ENCODE results near the gene CGAS.
A peak's percentile ranks its signal among the peaks of the same experiment; 100 is the strongest.
"Not testable (repeated sequence)": the region's sequence is repeated elsewhere in the genome, so short reads cannot be mapped to it uniquely, and the experiment has no call there.

The CGAS gene

DNA sequence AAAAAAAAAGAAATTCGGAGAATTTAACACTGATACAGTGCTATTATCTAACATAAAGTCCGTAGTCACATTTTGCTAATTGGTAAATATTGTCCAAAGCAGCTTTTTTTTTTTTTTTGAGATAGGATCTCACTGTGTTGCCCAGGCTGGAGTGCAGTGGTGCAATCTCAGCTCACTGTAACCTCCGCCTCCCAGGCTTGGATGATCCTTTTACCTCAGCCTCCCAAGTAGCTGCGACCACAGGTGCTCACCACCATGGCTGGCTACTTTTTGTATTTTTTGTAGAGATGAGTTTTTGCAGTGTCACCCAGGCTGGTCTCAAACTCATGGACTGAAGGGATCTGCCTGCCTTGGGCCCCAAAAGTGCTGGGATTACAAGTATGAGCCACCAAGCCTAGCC is 25.3 kb upstream of the CGAS start:
- no peak overlapping the region for H3K4me3 ChIP-seq (ENCODE audit: low read depth, low read length)
- no peak for DNase-seq (ENCODE audit: low read depth)
- TF ChIP-seq POLR2A (IDR thresholded peaks at IDR 0.05; ENCODE audit: extremely low read depth, insufficient read length) (no peak), MYC (IDR thresholded peaks at IDR 0.05; ENCODE audit: low read depth, low read length) (no peak)
- TF ChIP-seq, protein P1, sequence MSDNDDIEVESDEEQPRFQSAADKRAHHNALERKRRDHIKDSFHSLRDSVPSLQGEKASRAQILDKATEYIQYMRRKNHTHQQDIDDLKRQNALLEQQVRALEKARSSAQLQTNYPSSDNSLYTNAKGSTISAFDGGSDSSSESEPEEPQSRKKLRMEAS (IDR thresholded peaks at IDR 0.05; ENCODE audit: low read depth, low read length) = no peak
- TF ChIP-seq, protein P2, sequence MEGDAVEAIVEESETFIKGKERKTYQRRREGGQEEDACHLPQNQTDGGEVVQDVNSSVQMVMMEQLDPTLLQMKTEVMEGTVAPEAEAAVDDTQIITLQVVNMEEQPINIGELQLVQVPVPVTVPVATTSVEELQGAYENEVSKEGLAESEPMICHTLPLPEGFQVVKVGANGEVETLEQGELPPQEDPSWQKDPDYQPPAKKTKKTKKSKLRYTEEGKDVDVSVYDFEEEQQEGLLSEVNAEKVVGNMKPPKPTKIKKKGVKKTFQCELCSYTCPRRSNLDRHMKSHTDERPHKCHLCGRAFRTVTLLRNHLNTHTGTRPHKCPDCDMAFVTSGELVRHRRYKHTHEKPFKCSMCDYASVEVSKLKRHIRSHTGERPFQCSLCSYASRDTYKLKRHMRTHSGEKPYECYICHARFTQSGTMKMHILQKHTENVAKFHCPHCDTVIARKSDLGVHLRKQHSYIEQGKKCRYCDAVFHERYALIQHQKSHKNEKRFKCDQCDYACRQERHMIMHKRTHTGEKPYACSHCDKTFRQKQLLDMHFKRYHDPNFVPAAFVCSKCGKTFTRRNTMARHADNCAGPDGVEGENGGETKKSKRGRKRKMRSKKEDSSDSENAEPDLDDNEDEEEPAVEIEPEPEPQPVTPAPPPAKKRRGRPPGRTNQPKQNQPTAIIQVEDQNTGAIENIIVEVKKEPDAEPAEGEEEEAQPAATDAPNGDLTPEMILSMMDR (IDR thresholded peaks at IDR 0.05; ENCODE audit: low read depth, low read length) = no peak

DNA sequence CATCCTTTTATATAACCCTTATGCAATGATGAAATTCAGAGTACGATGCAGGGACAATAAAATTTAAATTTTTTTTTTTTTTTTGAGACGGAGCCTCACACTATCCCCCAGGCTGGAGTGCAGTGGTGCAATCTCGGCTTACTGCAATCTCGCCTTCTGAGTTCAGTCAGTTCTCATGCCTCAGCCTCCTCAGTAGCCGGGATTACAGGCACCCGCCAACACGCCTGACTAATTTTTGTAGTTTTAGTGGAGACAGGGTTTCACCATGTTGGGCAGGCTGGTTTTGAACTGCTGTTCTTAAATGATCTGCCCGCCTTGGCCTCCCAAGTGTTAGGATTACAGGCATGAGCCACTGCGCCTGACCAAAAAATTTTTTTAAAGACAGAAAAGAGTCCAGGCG is 24.6 kb upstream of the CGAS start:
- H3K4me3 ChIP-seq (ENCODE audit: low read depth, low read length) = no peak overlapping the region
- TF ChIP-seq POLR2A (IDR thresholded peaks at IDR 0.05; ENCODE audit: extremely low read depth, insufficient read length) (no peak), MYC (IDR thresholded peaks at IDR 0.05; ENCODE audit: low read depth, low read length) (no peak)
- TF ChIP-seq, protein P2 (IDR thresholded peaks at IDR 0.05; ENCODE audit: low read depth, low read length) = no peak
- TF ChIP-seq, protein P1 (IDR thresholded peaks at IDR 0.05; ENCODE audit: low read depth, low read length) = no peak
- DNase-seq (ENCODE audit: low read depth) = no peak

DNA sequence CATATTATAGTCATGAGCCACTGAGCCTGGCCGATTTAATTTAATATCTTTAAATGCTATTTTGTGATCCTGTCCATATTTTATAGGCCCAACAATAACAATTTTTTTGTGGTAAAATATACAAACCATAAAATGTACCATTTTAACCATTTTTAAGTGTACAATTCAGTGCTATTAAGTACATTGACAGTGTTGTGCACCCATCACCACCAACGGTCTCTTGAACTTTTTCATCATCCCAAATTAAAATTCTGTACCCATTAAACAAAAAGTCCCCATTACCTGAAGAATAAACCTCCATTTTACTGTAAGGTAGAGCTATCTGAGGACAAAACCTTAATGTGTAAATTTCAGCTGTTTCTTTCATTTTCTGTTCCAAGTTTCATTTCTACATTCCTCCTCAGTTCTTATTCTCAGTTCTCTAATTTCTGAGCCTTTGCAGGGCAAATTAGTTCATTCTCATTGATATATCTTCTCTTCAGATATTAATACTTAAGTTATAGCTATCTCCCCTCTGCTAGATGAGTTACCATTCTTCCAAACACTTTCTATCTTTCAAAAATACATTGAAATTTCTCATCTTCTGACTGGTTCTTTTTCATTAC is 19.7 kb upstream of the CGAS start:
- DNase-seq (ENCODE audit: low read depth) = no peak
- H3K4me3 ChIP-seq (ENCODE audit: low read depth, low read length) = no peak overlapping the region
- no peak for TF ChIP-seq MYC (IDR thresholded peaks at IDR 0.05; ENCODE audit: low read depth, low read length)
- no peak for TF ChIP-seq POLR2A (IDR thresholded peaks at IDR 0.05; ENCODE audit: extremely low read depth, insufficient read length)
- TF ChIP-seq, protein P2 (IDR thresholded peaks at IDR 0.05; ENCODE audit: low read depth, low read length) = no peak
- TF ChIP-seq, protein P1 (IDR thresholded peaks at IDR 0.05; ENCODE audit: low read depth, low read length) = no peak

DNA sequence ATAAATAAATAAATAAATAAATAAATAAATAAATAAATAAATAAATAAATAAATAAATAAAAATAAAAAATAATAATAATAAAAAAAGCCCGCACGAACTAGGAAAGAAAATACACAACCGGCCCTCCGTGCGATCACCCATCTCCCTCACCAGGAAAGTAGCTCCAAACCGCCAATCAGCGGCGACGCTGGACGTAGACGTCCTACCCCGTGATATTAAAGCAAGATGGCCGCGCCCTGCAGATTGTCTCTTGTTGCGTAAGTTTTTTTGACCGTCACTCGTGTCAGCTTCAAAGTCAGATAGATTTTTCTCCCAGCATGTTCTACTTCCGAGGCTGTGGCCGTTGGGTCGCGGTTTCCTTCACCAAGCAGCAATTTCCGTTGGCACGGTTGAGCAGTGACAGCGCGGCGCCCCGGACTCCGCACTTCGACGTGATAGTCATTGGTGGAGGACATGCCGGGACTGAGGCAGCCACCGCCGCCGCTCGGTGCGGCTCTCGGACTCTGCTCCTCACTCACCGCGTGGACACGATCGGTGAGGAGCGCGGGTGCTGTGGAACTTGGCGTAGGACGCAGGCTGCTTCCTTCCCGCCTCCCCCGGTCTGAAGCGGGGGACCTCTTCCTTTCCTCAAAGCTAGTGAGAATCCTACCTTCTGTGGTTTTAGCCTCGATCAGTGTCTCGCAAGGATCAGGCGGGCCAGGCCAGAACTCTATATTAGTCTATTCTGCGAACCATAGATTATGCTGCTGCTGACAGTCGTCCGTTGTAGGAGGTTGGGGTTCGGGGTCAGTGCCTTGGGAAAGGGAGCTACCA is 9.6 kb upstream of the CGAS start, which contains the start of gene MTO1:
Gene MTO1, plus strand, starts transcription at position 201 of the 814 bp plus-strand sequence. Its CDS starts 118 bp downstream, at position 319.
- peak; percentile 66 for TF ChIP-seq POLR2A (IDR thresholded peaks at IDR 0.05; ENCODE audit: extremely low read depth, insufficient read length)
- peak; percentile 86 for TF ChIP-seq MYC (IDR thresholded peaks at IDR 0.05; ENCODE audit: low read depth, low read length)
- TF ChIP-seq, protein P1 (IDR thresholded peaks at IDR 0.05; ENCODE audit: low read depth, low read length) = peak; percentile 73; the same call in 1 of the 2 replicates
- TF ChIP-seq, protein P2 (IDR thresholded peaks at IDR 0.05; ENCODE audit: low read depth, low read length) = no peak
- DNase-seq (ENCODE audit: low read depth) = peak; percentile 98
- H3K4me3 ChIP-seq (ENCODE audit: low read depth, low read length) = peak within 1 kb of the TSS; percentile 99

DNA sequence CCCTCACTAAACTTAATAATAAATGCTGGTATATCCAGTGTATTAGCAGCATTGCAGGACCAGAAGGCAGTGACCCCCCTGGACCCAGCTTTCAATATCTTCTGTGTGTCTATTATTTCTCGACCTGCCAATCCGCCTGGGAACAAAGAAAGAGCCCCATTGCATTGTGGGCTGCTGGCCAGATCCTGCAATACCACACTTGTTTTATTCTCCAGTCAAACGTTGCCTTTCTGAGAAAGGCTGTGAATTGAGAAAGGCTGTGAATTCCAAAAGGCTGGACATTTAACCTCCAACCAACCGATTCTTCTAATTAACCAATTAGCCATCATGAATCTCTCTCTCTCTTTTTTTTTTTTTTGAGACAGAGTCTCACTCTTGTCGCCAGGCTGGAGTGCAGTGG is 8.0 kb upstream of the CGAS start:
- TF ChIP-seq, protein P1 (IDR thresholded peaks at IDR 0.05; ENCODE audit: low read depth, low read length) = no peak
- TF ChIP-seq, protein P2 (IDR thresholded peaks at IDR 0.05; ENCODE audit: low read depth, low read length) = no peak
- peak; percentile 42 for DNase-seq (ENCODE audit: low read depth)
- no peak overlapping the region for H3K4me3 ChIP-seq (ENCODE audit: low read depth, low read length)

DNA sequence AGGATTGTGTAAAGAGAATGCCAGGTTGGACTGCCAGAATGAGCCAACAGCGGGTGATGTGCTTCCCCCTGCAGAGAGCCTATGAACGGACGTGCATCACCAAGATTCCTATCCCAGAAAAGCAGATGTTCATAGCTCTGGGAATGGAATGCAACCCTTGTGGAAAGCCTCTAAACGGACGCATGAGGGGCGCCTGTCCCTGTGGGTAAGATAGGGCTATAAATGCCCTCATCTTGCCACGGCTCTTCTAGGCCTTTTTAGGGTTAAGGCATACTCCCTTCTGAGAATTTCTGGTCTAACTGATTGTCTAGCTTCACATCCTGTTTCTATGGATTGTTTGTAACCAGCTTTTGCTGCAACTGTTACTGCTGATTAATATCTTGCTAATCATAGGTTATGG is 7.4 kb upstream of the CGAS start:
- H3K4me3 ChIP-seq (ENCODE audit: low read depth, low read length); DNase-seq (ENCODE audit: low read depth): not testable (repeated sequence)

Data from NB4 (cell line).